ENCODE measurements around the gene POU4F1. TPM values are rescaled to one million over a fixed set of nuclear protein-coding genes. Genes with fewer than 3 reads are reported as not detected.

The POU4F1 gene
- total RNA-seq, 1 experiment from 2014 or later, result 0.26 TPM

- Histone ChIP-seq H4K20me1 (ENCODE audit: control insufficient read depth, insufficient read depth, insufficient read length) (no peaks in the 10 kb centered on the region), H2BK15ac (ENCODE audit: low read depth, low read length) (no peak overlapping the region), H2BK5ac (ENCODE audit: insufficient read length, low read length) (no peak overlapping the region), H2BK20ac (ENCODE audit: low read depth, low read length, poor library complexity, severe bottlenecking) (no peak overlapping the region), H2BK120ac (ENCODE audit: low read depth, low read length, poor library complexity, severe bottlenecking) (no peak overlapping the region), H3K27ac (ENCODE audit: insufficient read length, low read depth, low read length) (no peak overlapping the region), H3K23ac (ENCODE audit: insufficient read length, low read depth, low read length) (no peak overlapping the region), H2AFZ (ENCODE audit: low read length) (no peak overlapping the region), H3T11ph (ENCODE audit: low read length) (no peak overlapping the region), H3K4me2 (ENCODE audit: insufficient read depth, insufficient read length, low read length) (no peak overlapping the region), H3K79me1 (ENCODE audit: insufficient read depth, low read depth, low read length, poor library complexity, severe bottlenecking) (no peaks in the 10 kb centered on the region), H3K27me3 (ENCODE audit: insufficient read depth, low read length) (peaks cover 35% of the 10 kb centered on the region), H4K8ac (replicated peaks; ENCODE audit: insufficient read length, low read depth, low read length) (no peak overlapping the region), H4K5ac (ENCODE audit: insufficient read length, low read depth, low read length) (no peak overlapping the region), H3K56ac (ENCODE audit: insufficient read length, low read depth, low read length) (no peak overlapping the region), H3K9me3 (ENCODE audit: control insufficient read depth, low read depth, low read length) (no peaks in the 10 kb centered on the region), H3K4ac (ENCODE audit: low read depth, low read length) (no peak overlapping the region), H3K79me2 (ENCODE audit: insufficient read depth, low read length) (no peaks in the 10 kb centered on the region), H3K23me2 (ENCODE audit: insufficient read length, low read depth, low read length, poor library complexity, severe bottlenecking) (no peaks in the 10 kb centered on the region), H3K4me1 (ENCODE audit: insufficient read depth, low read length) (no peaks in the 10 kb centered on the region), H2BK12ac (ENCODE audit: insufficient read length, low read depth, low read length) (no peak overlapping the region), H3K9ac (ENCODE audit: extremely low read depth, insufficient read length, low read length) (no peak overlapping the region), H3K18ac (ENCODE audit: insufficient read length, low read depth, low read length) (no peak overlapping the region), H2AK5ac (ENCODE audit: insufficient read length, low read length) (no peak overlapping the region), H3K14ac (ENCODE audit: insufficient read depth, low read length) (no peak overlapping the region), H4K91ac (ENCODE audit: insufficient read length, low read depth, low read length) (no peak overlapping the region)
- no peaks in the 10 kb centered on the region for H3K36me3 Mint-ChIP-seq (ENCODE audit: insufficient read depth in 1 of 3, low read depth in 3 of 3)
- H3K4me1 Mint-ChIP-seq, result peaks cover 11 to 36% of the 10 kb centered on the region in 2 experiments
- no CpG with 5 or more reads among the region's 7 CpGs for WGBS (ENCODE audit: extremely low coverage, insufficient read length, low lambda C conversion rate)
- H3K9me3 Mint-ChIP-seq, result no peaks in the 10 kb centered on the region; a peak in 2 of 5 replicates
- H3K27me3 Mint-ChIP-seq (ENCODE audit: low read depth), result peaks cover 94% of the 10 kb centered on the region
- no peak overlapping the region for H3K4me3 Mint-ChIP-seq
- no peak for TF ChIP-seq CTCF (conservative IDR thresholded peaks at IDR 0.05)
- DNase-seq, result peak; percentile 71
- H3K27ac Mint-ChIP-seq, result no peak overlapping the region
These were observed 14.1 kb downstream of the POU4F1 start for GRCh38 chr13:78589206-78589605.

Measured in H9 (cell line).